ENCODE data around the gene RNF150. TPM values are rescaled to one million over a fixed set of nuclear protein-coding genes. Genes with fewer than 3 reads are reported as not detected.

RNF150 gene
- total and polyA plus RNA-seq, 2 of the 8 experiments (the other 6 are each of a cell fraction or from before 2014, with no cell fraction given): 3.4 to 4.8 TPM

DNA sequence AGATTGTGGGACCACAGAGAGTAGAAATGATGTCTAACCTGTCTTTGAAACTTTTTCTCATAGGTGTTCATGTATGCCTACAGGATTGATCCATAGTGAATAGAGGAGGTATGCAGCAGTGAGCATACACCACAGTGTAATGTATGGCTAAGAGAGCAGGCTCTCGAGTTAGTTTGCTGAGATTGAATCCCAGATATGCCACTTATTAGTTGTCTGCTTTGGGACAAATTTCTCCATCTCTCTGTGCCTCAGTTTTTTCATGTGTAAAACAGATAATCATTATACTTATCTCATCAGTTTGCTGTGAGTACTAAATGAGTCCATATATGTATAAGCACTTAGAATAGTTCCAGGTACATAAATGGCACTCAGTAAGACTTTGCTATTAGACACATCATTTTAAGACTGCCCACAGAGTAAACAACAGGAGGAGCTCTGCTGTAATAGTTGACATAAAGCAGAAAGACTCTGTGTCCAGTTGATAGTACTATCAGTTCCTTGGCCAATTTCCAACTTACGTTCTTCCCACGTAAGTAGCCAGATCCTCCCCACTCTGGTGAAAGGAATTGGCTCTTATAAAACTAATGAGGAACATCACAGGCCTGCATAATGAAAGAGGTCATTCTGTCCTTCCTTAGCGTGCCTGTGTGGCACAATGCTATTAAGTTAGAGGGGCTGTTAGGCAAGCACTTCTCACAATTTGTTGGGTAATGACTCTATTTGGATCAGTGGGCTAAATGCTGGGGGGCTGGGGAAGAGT is 20.7 kb upstream of the RNF150 start:
- Histone ChIP-seq H3K36me3 (ENCODE audit: control insufficient read depth in 2 of 4, insufficient read depth in 4 of 4, low read length in 3 of 4) (no peaks in the 10 kb centered on the region), H3K4me1 (replicated peaks in 1 of 4; ENCODE audit: control insufficient read depth in 3 of 4, insufficient read depth in 4 of 4, low read length in 3 of 4) (no peaks in the 10 kb centered on the region), H3K18ac (ENCODE audit: extremely low read depth, low read length) (no peak overlapping the region), H3K4me2 (ENCODE audit: insufficient read depth in 1 of 2, low read depth in 2 of 2, low read length in 2 of 2) (no peak overlapping the region), H2BK120ac (replicated peaks; ENCODE audit: low read depth, low read length) (no peak overlapping the region), H2BK5ac (ENCODE audit: low read depth, low read length) (no peak overlapping the region), H3K79me1 (ENCODE audit: low read depth, low read length) (no peaks in the 10 kb centered on the region), H3K14ac (ENCODE audit: insufficient read length) (no peak overlapping the region), H2BK12ac (ENCODE audit: low read depth, low read length) (no peak overlapping the region), H2AFZ (ENCODE audit: low read length) (no peak overlapping the region), H2AK5ac (ENCODE audit: low read depth, low read length) (no peak overlapping the region), H3K9ac (replicated peaks in 1 of 4; ENCODE audit: extremely low read depth in 1 of 4, low read depth in 3 of 4, low read length in 3 of 4) (no peak overlapping the region), H2BK20ac (ENCODE audit: low read length) (no peak overlapping the region), H3K27ac (ENCODE audit: low read depth, low read length) (no peak overlapping the region), H3K23me2 (ENCODE audit: low read depth, low read length) (no peaks in the 10 kb centered on the region), H4K8ac (ENCODE audit: extremely low read depth, insufficient read depth, low read length) (no peak overlapping the region), H4K91ac (replicated peaks; ENCODE audit: insufficient read length, low read length) (no peak overlapping the region), H4K20me1 (replicated peaks in 1 of 2; ENCODE audit: control insufficient read depth in 1 of 2, insufficient read depth in 2 of 2, low read length in 2 of 2) (no peaks in the 10 kb centered on the region), H3K56ac (replicated peaks; ENCODE audit: insufficient read length, low read depth, low read length) (no peak overlapping the region), H3K9me3 (ENCODE audit: insufficient read depth in 2 of 2, low read depth in 1 of 2, low read length in 1 of 2) (no peaks in the 10 kb centered on the region), H3K23ac (ENCODE audit: insufficient read length) (no peak overlapping the region), H3K79me2 (ENCODE audit: control insufficient read depth in 1 of 2, insufficient read depth in 2 of 2, low read length in 2 of 2) (no peaks in the 10 kb centered on the region), H3K4me3 (ENCODE audit: extremely low read depth in 1 of 4, insufficient read depth in 2 of 4, low read depth in 3 of 4, low read length in 4 of 4) (no peak overlapping the region), H4K5ac (ENCODE audit: insufficient read length, low read depth, low read length) (no peak overlapping the region), H3K4ac (replicated peaks; ENCODE audit: insufficient read length, low read depth, low read length) (no peak overlapping the region), H3K27me3 (replicated peaks in 1 of 4; ENCODE audit: control insufficient read depth in 3 of 4, extremely low read depth in 1 of 4, insufficient read depth in 3 of 4, low read length in 3 of 4) (no peaks in the 10 kb centered on the region), H2BK15ac (ENCODE audit: low read length) (no peak overlapping the region)
- no peak for FAIRE-seq
- ChIA-PET POLR2A (ENCODE audit: partially characterized antibody) (no interaction called here), CTCF (ENCODE audit: partially characterized antibody) (interaction anchor here (0.9 to 1.3 kb wide), 2 partner anchors 21 to 216 kb away, joined by 3 read pairs; partner anchors contain the start of gene RNF150)
- WGBS, 2 experiments (ENCODE audit: extremely low coverage in 1 of 2, insufficient coverage in 1 of 2, insufficient read length in 1 of 2, insufficient replicate concordance in 2 of 2, low coverage in 1 of 2, low lambda C conversion rate in 2 of 2, missing lambda C conversion rate in 1 of 2): 88% methylated on average over 4 of the region's 4 CpGs; no CpG with 5 or more reads in 1 of the 2 experiments
- DNase-seq (ENCODE audit: low read depth in 1 of 2, low spot score in 2 of 2): no peak
- TF ChIP-seq POU5F1 (IDR thresholded peaks at IDR 0.05; ENCODE audit: low read depth, low read length) (no peak), PHF8 (conservative IDR thresholded peaks at IDR 0.05; ENCODE audit: low read depth, low read length) (no peak), CTBP2 (IDR thresholded peaks at IDR 0.05; ENCODE audit: borderline replicate concordance, insufficient read depth, insufficient read length, low read length) (no peak), EGR1 (IDR thresholded peaks at IDR 0.05; ENCODE audit: borderline replicate concordance, low read depth, low read length) (no peak), TAF7 (optimal IDR thresholded peaks at IDR 0.05; ENCODE audit: borderline replicate concordance, low read depth, low read length) (no peak), JUN (IDR thresholded peaks at IDR 0.05; ENCODE audit: low read depth, low read length) (no peak), SP2 (IDR thresholded peaks at IDR 0.05; ENCODE audit: low read length) (no peak), TCF12 (IDR thresholded peaks at IDR 0.05; ENCODE audit: low read depth, low read length) (no peak), CEBPB (IDR thresholded peaks at IDR 0.05; ENCODE audit: low read depth, low read length) (no peak), RNF2 (IDR thresholded peaks at IDR 0.05; ENCODE audit: borderline replicate concordance, low read depth, low read length, missing control alignments, poor library complexity, severe bottlenecking) (no peak), RFX5 (IDR thresholded peaks at IDR 0.05; ENCODE audit: borderline replicate concordance, low read depth, low read length) (no peak), KDM1A (IDR thresholded peaks at IDR 0.05; ENCODE audit: borderline replicate concordance, low read length) (no peak), KDM5A (IDR thresholded peaks at IDR 0.05; ENCODE audit: low read length) (no peak)

Data from H1 (cell line).